Vagina (tissue), 2 donors: ENCODE data around the gene FOXE3.

ENCODE experiments used
- POLR2A ChIP-seq, 2 donors: fragments of 450-650 bp; IDR thresholded peaks; one replicate each; pipeline ENCODE4 v1.6.1; 2017; ENCODE audit warnings: antibody characterized with exemption in 2 of 2, mild to moderate bottlenecking in 2 of 2, moderate library complexity in 2 of 2
- TF ChIP-seq, protein P1 (sequence below), 3 experiments: fragments of 450-650 bp in 2 of 3; fragments of 200-600 bp in 1 of 3; sonication (generic) in 1 of 3; IDR thresholded peaks; one replicate each; pipeline ENCODE4 v1.5.1; 2017 to 2019; ENCODE audit warnings: antibody characterized with exemption in 3 of 3, mild to moderate bottlenecking in 2 of 3, moderate library complexity in 2 of 3

GRCh38 chr1:47403321-47403910, 12.7 kb upstream of the FOXE3 start:
- TF ChIP-seq, protein P1, sequence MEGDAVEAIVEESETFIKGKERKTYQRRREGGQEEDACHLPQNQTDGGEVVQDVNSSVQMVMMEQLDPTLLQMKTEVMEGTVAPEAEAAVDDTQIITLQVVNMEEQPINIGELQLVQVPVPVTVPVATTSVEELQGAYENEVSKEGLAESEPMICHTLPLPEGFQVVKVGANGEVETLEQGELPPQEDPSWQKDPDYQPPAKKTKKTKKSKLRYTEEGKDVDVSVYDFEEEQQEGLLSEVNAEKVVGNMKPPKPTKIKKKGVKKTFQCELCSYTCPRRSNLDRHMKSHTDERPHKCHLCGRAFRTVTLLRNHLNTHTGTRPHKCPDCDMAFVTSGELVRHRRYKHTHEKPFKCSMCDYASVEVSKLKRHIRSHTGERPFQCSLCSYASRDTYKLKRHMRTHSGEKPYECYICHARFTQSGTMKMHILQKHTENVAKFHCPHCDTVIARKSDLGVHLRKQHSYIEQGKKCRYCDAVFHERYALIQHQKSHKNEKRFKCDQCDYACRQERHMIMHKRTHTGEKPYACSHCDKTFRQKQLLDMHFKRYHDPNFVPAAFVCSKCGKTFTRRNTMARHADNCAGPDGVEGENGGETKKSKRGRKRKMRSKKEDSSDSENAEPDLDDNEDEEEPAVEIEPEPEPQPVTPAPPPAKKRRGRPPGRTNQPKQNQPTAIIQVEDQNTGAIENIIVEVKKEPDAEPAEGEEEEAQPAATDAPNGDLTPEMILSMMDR (IDR thresholded peaks at IDR 0.05): no peak
- TF ChIP-seq POLR2A (IDR thresholded peaks at IDR 0.05): no peak
